Measurements from ENCODE around the gene C1QTNF5. TPM values are rescaled to one million over a fixed set of nuclear protein-coding genes. Genes with fewer than 3 reads are reported as not detected.

C1QTNF5 gene
- total RNA-seq, 1 experiment from 2014 or later: not detected

DNA sequence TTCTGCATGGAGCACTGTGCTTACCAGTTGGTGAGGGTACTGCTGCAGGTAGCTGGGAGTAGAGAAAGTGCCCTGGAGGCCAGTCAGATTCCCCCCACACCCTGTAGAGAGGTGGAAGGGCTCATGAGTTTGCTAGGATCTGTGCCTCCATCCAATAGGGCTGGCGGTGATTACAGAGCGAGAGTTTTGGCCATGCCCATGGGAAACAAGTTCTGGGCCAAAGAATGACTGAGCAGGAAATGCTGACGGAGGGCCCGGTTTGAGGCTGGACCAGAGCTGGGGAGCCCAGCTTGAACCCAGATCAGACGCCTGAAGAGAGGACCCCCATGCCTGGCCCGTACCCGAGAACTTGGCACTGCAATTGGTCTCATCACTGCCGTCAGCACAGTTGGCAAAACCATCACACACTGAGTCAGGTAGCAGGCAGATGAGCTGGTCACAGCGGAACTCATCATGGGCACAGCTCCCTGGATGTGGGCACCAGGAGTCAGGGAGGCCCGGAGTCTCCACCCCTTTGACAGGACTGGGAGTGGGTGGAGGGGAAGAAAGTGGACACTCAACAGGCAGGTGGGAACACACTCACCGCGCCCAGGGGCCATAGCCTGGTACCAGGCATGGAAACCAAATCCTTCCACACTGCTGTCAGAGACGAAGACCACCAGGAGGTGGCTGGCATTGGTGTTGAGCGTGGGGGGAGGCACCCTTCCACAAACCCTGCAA is 3.8 kb upstream of the C1QTNF5 start (continued):
- no peak for TF ChIP-seq POLR2AphosphoS5 (IDR thresholded peaks at IDR 0.05; ENCODE audit: low read depth, low read length)
- TF ChIP-seq POLR2A (IDR thresholded peaks at IDR 0.05; ENCODE audit: borderline replicate concordance, extremely low read depth, insufficient read depth, insufficient read length): no peak
- no peak for TF ChIP-seq SIN3A (IDR thresholded peaks at IDR 0.05; ENCODE audit: low read depth)
- TF ChIP-seq, protein P1, sequence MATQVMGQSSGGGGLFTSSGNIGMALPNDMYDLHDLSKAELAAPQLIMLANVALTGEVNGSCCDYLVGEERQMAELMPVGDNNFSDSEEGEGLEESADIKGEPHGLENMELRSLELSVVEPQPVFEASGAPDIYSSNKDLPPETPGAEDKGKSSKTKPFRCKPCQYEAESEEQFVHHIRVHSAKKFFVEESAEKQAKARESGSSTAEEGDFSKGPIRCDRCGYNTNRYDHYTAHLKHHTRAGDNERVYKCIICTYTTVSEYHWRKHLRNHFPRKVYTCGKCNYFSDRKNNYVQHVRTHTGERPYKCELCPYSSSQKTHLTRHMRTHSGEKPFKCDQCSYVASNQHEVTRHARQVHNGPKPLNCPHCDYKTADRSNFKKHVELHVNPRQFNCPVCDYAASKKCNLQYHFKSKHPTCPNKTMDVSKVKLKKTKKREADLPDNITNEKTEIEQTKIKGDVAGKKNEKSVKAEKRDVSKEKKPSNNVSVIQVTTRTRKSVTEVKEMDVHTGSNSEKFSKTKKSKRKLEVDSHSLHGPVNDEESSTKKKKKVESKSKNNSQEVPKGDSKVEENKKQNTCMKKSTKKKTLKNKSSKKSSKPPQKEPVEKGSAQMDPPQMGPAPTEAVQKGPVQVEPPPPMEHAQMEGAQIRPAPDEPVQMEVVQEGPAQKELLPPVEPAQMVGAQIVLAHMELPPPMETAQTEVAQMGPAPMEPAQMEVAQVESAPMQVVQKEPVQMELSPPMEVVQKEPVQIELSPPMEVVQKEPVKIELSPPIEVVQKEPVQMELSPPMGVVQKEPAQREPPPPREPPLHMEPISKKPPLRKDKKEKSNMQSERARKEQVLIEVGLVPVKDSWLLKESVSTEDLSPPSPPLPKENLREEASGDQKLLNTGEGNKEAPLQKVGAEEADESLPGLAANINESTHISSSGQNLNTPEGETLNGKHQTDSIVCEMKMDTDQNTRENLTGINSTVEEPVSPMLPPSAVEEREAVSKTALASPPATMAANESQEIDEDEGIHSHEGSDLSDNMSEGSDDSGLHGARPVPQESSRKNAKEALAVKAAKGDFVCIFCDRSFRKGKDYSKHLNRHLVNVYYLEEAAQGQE (IDR thresholded peaks at IDR 0.05; ENCODE audit: low read depth): no peak
- TF ChIP-seq YY1 (IDR thresholded peaks at IDR 0.05; ENCODE audit: extremely low read depth, insufficient replicate concordance, low read depth, low read length): no peak

GRCh38 chr11:119343726-119344125 is 3.0 kb upstream of the C1QTNF5 start:
- no peak overlapping the region for H3K27ac ChIP-seq (ENCODE audit: low read depth, low read length)
- peaks cover 0 to 17% of the 10 kb centered on the region in 2 experiments; a peak in 3 of 4 replicates for H3K4me1 ChIP-seq (ENCODE audit: control insufficient read depth in 1 of 2, insufficient read depth in 2 of 2, low read length in 2 of 2)
- H3K4me3 ChIP-seq (replicated peaks in 1 of 2; ENCODE audit: low read depth in 1 of 2, low read length in 2 of 2): no peak overlapping the region
- no peaks in the 10 kb centered on the region for H3K27me3 ChIP-seq (ENCODE audit: insufficient read depth, low read length)
- no peak overlapping the region for H3K4me2 ChIP-seq (ENCODE audit: low read length)
- no peak for ATAC-seq
- ChIA-PET POLR2A (no interaction called here), RAD21 (ENCODE audit: low non-redundant PET in 1 of 2, low total read pairs in 2 of 2, uncharacterized antibody in 2 of 2, unreplicated experiment in 2 of 2) (no interaction called here), CTCF (interaction anchor here (1.1 kb wide), 1 partner anchor 13 kb away, joined by 3 read pairs; no protein-coding TSS in a partner anchor)
- no peak overlapping the region for H3K9ac ChIP-seq (ENCODE audit: low read length)
- no peak overlapping the region for H2AFZ ChIP-seq (ENCODE audit: low read depth, low read length, poor library complexity, severe bottlenecking)
- H4K20me1 ChIP-seq (ENCODE audit: insufficient read depth): no peaks in the 10 kb centered on the region
- TF ChIP-seq, protein P2, sequence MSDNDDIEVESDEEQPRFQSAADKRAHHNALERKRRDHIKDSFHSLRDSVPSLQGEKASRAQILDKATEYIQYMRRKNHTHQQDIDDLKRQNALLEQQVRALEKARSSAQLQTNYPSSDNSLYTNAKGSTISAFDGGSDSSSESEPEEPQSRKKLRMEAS (IDR thresholded peaks at IDR 0.05): no peak
- TF ChIP-seq, protein P3, sequence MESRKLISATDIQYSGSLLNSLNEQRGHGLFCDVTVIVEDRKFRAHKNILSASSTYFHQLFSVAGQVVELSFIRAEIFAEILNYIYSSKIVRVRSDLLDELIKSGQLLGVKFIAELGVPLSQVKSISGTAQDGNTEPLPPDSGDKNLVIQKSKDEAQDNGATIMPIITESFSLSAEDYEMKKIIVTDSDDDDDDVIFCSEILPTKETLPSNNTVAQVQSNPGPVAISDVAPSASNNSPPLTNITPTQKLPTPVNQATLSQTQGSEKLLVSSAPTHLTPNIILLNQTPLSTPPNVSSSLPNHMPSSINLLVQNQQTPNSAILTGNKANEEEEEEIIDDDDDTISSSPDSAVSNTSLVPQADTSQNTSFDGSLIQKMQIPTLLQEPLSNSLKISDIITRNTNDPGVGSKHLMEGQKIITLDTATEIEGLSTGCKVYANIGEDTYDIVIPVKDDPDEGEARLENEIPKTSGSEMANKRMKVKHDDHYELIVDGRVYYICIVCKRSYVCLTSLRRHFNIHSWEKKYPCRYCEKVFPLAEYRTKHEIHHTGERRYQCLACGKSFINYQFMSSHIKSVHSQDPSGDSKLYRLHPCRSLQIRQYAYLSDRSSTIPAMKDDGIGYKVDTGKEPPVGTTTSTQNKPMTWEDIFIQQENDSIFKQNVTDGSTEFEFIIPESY (IDR thresholded peaks at IDR 0.05; ENCODE audit: extremely low read depth, insufficient replicate concordance, low read length): no peak
- TF ChIP-seq ELF1 (IDR thresholded peaks at IDR 0.05; ENCODE audit: borderline replicate concordance, low read depth): no peak
- TF ChIP-seq CBX3 (IDR thresholded peaks at IDR 0.05; ENCODE audit: low read depth): no peak
- no peaks in the 10 kb centered on the region for H3K9me2 ChIP-seq (ENCODE audit: insufficient read depth)
- no peak for DNase-seq (ENCODE audit: low read depth, low spot score)
- no TSS peak for BruUV-seq (replicated peaks)
- H3K79me2 ChIP-seq (ENCODE audit: insufficient read depth, low read length): no peaks in the 10 kb centered on the region
- no peaks in the 10 kb centered on the region for H3K36me3 ChIP-seq (ENCODE audit: control insufficient read depth in 1 of 2, insufficient read depth in 2 of 2, low read length in 2 of 2)
- intact Hi-C loops (cut with micrococcal nuclease): no loop called here
- H3K9me3 ChIP-seq (ENCODE audit: control insufficient read depth in 1 of 2, insufficient read depth in 1 of 2, low read depth in 1 of 2, low read length in 2 of 2): no peaks in the 10 kb centered on the region
